Fibroblast of mammary gland (primary cell): ENCODE results near the gene AP4E1.
A peak's percentile ranks its signal among the peaks of the same experiment; 100 is the strongest.

Experiments used
- DNase-seq: peaks from one replicate; pipeline ENCODE4 v3.0.0-alpha.2; 2010; ENCODE audit warnings: low read depth
- H3K4me3 ChIP-seq: 2 replicates; pipeline ENCODE4 v1.5.1; 2011; ENCODE audit warnings: low read depth, mild to moderate bottlenecking, low read length, moderate library complexity; ENCODE audit not compliant: control insufficient read depth
- TF ChIP-seq, protein P1 (sequence below): conservative IDR thresholded peaks from 2 replicates; pipeline ENCODE4 v1.5.1; 2011; ENCODE audit warnings: low read depth, low read length, inconsistent platforms; ENCODE audit not compliant: control insufficient read depth, insufficient read depth

Gene AP4E1

DNA sequence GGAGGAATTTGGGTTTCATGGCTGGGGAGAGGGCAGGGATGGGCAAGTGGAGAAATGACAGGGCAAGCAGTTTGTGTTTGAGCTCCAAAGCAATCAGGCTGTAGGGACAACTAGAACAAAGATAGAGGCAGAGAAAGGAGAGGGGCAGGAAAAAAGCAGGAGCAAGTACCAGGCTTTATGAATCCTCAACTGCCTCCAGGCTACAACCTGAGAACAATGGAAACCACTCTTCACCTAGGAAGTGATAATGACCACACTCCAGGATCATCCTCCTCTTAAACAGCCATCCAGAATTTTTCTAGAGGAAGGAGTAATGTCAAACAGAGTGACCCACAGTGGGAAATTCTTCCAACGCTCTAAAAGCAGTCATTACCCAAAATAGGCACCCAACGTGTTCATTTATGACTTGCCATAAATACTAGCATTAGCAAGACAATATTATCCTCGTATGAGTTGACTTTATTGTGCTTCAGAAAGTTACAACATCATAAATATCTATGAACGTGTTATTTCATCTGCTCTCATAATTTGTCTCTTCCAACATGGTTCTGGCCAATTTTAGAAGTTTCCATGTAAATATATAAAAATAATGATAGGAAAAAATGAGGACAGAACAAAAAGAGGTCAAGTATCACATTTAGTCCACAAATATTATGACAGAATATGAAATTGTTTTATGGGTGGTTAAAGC, 135.7 kb downstream of the AP4E1 start:
- no peak for DNase-seq
- TF ChIP-seq, protein P1, sequence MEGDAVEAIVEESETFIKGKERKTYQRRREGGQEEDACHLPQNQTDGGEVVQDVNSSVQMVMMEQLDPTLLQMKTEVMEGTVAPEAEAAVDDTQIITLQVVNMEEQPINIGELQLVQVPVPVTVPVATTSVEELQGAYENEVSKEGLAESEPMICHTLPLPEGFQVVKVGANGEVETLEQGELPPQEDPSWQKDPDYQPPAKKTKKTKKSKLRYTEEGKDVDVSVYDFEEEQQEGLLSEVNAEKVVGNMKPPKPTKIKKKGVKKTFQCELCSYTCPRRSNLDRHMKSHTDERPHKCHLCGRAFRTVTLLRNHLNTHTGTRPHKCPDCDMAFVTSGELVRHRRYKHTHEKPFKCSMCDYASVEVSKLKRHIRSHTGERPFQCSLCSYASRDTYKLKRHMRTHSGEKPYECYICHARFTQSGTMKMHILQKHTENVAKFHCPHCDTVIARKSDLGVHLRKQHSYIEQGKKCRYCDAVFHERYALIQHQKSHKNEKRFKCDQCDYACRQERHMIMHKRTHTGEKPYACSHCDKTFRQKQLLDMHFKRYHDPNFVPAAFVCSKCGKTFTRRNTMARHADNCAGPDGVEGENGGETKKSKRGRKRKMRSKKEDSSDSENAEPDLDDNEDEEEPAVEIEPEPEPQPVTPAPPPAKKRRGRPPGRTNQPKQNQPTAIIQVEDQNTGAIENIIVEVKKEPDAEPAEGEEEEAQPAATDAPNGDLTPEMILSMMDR = no peak
- no peak overlapping the region for H3K4me3 ChIP-seq

DNA sequence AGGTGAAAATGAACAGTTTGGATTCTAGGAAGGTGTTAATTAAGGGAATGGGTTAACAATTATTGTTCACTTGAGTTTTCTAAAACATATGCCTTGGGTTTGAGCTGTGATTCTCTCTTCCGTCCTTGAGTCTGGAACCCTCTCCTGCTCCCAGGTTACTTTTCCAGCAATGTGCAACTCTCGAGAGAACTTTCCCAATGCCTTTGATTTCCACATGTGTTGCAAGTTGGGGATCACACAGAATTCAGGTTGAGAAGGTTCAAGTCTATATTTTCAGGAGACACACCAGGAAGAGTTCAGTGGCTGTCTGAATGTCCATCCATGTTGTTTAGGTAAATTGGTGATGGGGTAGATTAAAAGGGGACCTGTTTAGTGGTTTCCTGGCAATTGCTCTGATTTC, 137.5 kb downstream of the AP4E1 start:
- TF ChIP-seq, protein P1 = no peak
- DNase-seq = no peak
- no peak overlapping the region for H3K4me3 ChIP-seq

DNA sequence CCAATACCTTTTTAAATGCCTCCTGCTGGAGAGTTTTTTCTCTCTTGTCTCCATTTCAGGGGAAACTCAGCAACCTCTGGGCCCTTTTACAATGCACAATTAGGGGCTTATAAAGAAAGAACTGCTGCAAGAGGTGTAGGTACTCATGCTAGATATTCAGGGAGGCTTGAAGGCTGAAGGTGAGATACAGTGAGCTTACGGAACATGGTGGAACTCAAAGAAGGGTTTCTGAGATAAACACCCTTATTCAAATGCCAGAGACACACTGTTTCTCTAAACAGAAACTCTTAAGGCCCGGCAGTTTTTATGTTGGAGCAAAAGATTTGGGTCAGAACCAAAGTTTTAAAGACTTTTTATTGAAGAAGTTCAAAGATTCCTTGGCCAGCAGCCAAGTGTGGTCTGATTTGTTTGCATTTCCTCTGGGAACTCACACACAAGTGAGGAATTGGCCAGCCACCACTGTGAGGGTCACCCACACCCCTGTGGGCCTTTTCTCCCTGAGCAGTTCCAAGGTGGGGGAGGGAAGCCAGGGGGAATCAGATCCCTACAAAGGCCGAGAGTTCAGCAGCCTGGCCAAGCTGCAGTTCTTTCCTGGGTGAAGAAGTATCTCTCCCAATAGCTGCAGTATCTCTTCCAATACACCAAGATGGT, 138.4 kb downstream of the AP4E1 start:
- peak; percentile 28 for DNase-seq
- TF ChIP-seq, protein P1 = no peak
- H3K4me3 ChIP-seq = no peak overlapping the region

DNA sequence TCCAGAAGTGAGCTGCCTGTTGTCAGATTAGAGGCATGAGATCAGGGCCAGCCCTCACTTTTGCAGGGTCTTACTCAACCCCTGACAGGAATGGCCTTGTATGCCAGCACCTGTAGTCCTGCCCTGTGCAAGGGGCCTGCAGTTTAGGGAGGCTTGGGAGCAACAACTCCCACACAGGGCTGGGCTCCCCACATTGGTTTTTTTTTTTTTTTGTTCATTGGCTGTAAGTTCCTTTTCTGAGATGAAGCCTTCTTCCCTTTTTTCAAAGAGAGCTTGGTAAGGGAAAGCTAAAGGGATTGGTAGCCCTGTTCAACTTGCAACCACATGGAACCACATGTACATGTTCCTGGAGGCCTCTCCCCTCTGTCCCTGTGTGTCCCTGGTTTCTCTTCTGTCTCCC, 139.8 kb downstream of the AP4E1 start:
- no peak overlapping the region for H3K4me3 ChIP-seq
- DNase-seq = no peak
- TF ChIP-seq, protein P1 = no peak

DNA sequence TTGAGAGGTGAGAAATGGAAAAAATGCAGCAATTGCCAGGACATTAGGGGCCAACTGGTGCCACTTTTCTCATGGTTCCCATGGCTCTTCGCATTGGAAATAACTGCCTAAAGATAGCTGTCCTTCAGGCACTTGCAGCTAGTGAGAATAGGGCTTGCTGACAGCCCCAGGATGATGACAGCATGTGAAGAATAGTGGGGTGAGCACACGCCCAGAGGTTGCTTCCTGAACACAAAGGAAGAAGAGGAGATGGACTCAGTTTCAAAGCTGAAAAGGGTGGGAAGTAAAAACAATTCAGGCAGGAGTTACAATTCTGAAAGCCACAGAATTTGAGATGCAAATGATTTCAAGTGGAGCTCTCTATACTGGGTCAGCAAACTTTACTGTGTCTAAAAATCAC, 140.6 kb downstream of the AP4E1 start:
- DNase-seq = no peak
- TF ChIP-seq, protein P1 = no peak
- H3K4me3 ChIP-seq = no peak overlapping the region

DNA sequence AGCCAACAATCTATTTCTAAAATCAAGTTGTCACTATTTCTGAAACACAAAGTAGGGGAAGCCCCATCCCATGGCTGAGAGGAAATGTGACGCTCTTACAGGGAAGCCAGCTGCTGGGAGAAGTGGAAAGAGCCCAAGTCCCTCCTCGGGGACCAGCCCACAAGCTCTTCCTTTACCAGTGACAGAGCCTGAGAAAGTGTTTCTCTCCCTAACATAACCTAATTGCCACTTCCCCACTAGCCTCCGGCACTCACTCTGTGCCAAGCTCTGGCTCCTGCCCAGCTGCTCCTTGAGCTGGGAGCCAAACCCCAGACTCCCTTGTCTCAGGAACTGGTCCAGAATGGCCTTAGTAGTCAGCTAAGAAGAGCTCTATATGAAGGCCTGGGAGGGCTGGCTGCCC, 143.3 kb downstream of the AP4E1 start:
- DNase-seq = no peak
- TF ChIP-seq, protein P1 = no peak
- H3K4me3 ChIP-seq = no peak overlapping the region
